ENCODE data around the gene PRND.

PRND gene

DNA sequence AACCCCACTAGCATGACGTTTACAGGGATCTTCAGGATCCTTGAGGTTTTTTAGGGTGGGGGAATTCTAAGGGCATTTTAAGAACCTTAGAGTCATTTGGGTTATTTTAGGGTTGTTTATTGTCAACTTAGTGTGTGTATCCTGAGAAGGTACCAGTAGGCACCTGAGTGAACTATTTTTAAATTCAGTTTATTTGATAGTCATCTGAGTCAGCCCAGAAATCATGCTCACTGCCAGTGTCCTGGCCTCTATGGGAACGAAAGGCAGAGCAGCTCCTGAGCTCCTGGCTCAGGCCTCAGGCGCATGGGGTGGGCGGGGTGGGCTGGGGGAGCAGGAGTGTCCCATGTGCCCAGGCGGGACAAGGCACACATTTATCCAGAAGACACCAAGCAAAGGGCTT lies 52.0 kb downstream of the PRND start:
- TF ChIP-seq, protein P1, sequence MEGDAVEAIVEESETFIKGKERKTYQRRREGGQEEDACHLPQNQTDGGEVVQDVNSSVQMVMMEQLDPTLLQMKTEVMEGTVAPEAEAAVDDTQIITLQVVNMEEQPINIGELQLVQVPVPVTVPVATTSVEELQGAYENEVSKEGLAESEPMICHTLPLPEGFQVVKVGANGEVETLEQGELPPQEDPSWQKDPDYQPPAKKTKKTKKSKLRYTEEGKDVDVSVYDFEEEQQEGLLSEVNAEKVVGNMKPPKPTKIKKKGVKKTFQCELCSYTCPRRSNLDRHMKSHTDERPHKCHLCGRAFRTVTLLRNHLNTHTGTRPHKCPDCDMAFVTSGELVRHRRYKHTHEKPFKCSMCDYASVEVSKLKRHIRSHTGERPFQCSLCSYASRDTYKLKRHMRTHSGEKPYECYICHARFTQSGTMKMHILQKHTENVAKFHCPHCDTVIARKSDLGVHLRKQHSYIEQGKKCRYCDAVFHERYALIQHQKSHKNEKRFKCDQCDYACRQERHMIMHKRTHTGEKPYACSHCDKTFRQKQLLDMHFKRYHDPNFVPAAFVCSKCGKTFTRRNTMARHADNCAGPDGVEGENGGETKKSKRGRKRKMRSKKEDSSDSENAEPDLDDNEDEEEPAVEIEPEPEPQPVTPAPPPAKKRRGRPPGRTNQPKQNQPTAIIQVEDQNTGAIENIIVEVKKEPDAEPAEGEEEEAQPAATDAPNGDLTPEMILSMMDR (IDR thresholded peaks at IDR 0.05; ENCODE audit: low read depth, low read length, missing control alignments): no peak
- in situ Hi-C loops (cut with HindIII; ENCODE audit: low sequenced_read_pairs): no loop called here
- DNase-seq (ENCODE audit: low read depth): no peak
- H3K4me3 ChIP-seq (ENCODE audit: low read depth, low read length): no peak overlapping the region

DNA sequence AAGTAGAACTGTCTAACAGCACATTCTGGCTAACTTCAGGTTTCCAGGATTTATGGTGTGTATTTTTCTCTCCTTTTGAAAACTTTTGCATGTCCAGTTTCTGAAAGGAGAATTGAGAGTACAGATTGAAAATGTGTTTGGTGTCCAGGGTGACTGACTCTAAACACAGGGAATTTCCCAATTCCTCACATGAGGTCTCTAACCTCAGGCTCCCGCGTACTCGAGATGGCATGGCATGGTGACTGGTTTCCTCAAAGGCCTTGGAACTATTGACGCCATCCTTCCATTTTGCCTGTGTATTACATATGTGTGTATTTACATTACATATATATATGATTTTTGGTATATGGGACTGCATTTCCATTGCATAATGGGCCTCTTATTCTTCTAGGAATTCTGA lies 52.5 kb downstream of the PRND start:
- TF ChIP-seq, protein P1 (IDR thresholded peaks at IDR 0.05; ENCODE audit: low read depth, low read length, missing control alignments): no peak
- H3K4me3 ChIP-seq (ENCODE audit: low read depth, low read length): no peak overlapping the region
- DNase-seq (ENCODE audit: low read depth): no peak
- in situ Hi-C loops (cut with HindIII; ENCODE audit: low sequenced_read_pairs): no loop called here

DNA sequence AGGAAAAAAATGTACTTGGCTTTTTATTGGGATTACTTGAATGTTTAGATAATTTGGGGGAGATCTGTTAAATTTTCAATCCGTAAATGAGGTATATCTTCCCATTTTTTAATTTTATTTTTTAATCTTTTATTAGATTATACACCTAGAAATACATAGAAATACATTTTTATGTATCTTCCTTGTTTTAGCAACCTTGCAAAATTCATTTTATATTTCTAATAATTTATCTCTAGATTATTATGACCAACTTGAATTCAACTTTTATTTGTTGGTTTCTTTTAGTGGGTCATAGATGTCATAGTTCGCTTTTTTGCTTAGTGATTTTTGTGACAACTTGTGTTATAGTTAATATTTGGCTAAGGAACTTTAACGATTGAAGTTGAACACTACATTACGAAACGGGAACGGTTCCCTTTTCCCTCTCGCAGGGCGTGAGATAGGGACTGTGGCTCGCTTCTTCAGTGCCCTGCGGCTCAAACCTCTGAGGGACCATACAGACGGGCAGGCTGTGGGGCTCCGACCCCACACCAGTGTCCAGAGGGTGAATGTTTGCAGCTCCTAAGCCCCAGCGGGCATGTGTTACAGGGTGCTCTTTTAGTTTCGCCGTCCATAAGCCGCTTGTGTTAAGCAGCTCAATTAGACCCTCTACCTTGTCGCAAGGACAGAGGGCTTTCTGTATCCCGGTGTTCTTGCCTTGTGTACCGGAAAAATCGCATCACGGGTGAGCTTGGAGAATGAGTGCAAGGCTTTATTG lies 53.8 kb downstream of the PRND start:
- no peak for DNase-seq (ENCODE audit: low read depth)
- no peak overlapping the region for H3K4me3 ChIP-seq (ENCODE audit: low read depth, low read length)
- in situ Hi-C loops (cut with HindIII; ENCODE audit: low sequenced_read_pairs): no loop called here
- TF ChIP-seq, protein P1 (IDR thresholded peaks at IDR 0.05; ENCODE audit: low read depth, low read length, missing control alignments): no peak

DNA sequence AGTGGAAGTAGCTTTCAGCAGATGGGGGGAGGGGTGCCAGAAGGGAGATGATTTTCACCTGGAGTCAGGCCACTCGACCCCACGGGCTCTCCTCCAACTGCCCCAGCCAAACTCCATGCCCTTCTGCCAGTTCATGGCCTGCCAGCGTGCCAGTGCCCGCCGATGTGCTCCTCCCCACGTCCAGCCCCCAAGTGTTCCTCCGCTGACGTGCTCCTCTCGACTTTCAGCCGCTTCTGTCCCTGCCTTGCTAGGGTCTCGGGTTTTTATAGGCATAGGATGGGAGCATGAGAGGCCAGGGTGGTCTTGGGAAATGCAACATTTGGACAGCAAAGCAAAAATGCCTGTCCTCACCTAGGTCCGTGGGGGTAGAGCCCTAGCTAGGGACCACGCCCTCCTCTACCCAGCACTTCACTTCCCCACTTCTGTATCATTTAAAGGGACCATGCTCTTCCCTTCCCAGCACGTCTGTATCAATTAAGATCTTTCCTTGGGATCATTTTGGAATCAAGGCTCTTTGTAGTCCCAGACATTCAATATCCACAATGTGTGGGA lies 54.4 kb downstream of the PRND start:
- no peak overlapping the region for H3K4me3 ChIP-seq (ENCODE audit: low read depth, low read length)
- in situ Hi-C loops (cut with HindIII; ENCODE audit: low sequenced_read_pairs): no loop called here
- DNase-seq (ENCODE audit: low read depth): no peak
- TF ChIP-seq, protein P1 (IDR thresholded peaks at IDR 0.05; ENCODE audit: low read depth, low read length, missing control alignments): no peak
